Stimulated activated CD8-positive, alpha-beta memory T cell treated with anti-CD3 and anti-CD28 coated beads, Interleukin-7, amount 100 ng/mL, for 48 hours (primary cell): ENCODE measurements around the gene DLG1.

ENCODE experiments used
- DNase-seq, 2 donors: peaks; one replicate each; pipeline ENCODE4 v3.0.0-alpha.2; 2020; ENCODE audit warnings: low read depth in 1 of 2; ENCODE audit errors: extremely low read depth in 1 of 2

Gene DLG1

GRCh38 chr3:197320582-197320981, 22.2 kb upstream of the DLG1 start:
- DNase-seq = no peak

- no peak for DNase-seq
These were observed 19.0 kb upstream of the DLG1 start for GRCh38 chr3:197317250-197317963.

- no peak for DNase-seq
These were observed 14.0 kb upstream of the DLG1 start for GRCh38 chr3:197312431-197312830.

- DNase-seq = no peak
These were observed 13.2 kb upstream of the DLG1 start for GRCh38 chr3:197311591-197311990.

GRCh38 chr3:197309528-197310361, 11.3 kb upstream of the DLG1 start:
- DNase-seq = no peak

- no peak for DNase-seq
These were observed 10.2 kb upstream of the DLG1 start for GRCh38 chr3:197308591-197308990.

GRCh38 chr3:197306374-197307086, 8.1 kb upstream of the DLG1 start:
- DNase-seq = no peak

- no peak for DNase-seq
These were observed 7.4 kb upstream of the DLG1 start for GRCh38 chr3:197305854-197306253.

GRCh38 chr3:197303452-197303851, 5.0 kb upstream of the DLG1 start:
- no peak for DNase-seq

GRCh38 chr3:197302696-197303341, 4.4 kb upstream of the DLG1 start:
- DNase-seq = no peak

GRCh38 chr3:197302033-197302432, 3.6 kb upstream of the DLG1 start:
- no peak for DNase-seq

- no peak for DNase-seq
These were observed 1.9 kb upstream of the DLG1 start for GRCh38 chr3:197300361-197300760.

- DNase-seq = no peak
These were observed 788 bp upstream of the DLG1 start for GRCh38 chr3:197298945-197299854.

GRCh38 chr3:197297476-197298340, 704 bp downstream of the DLG1 start:
- peak; percentile 80 to 89 for DNase-seq

GRCh38 chr3:197297002-197297401, 1.4 kb downstream of the DLG1 start:
- DNase-seq = no peak

GRCh38 chr3:197296545-197296944, 1.9 kb downstream of the DLG1 start:
- no peak for DNase-seq

- DNase-seq = no peak
These were observed 2.5 kb downstream of the DLG1 start for GRCh38 chr3:197295871-197296270.

- no peak for DNase-seq
These were observed 4.7 kb downstream of the DLG1 start for GRCh38 chr3:197293605-197294237.

- DNase-seq = no peak
These were observed 5.8 kb downstream of the DLG1 start for GRCh38 chr3:197292648-197293047.
